ENCODE results near the gene C3orf49.
A peak's percentile ranks its signal among the peaks of the same experiment; 100 is the strongest.

The C3orf49 gene, protein sequence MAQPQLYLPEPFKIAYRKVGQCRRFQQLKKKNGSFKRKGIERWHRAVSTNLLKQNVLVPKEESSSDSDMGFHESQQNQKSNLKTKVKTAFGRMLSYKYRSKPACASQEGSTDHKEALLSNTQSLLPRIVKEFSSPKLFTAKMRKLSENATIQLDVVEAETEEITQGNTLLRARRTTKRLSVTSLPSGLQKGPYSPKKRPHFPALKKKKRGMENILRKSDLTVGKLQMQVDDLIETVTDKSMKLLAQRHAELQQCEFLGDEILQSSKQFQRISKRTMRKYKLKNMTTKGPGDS

GRCh38 chr3:63819151-63819398 lies at the start of gene C3orf49:
Gene C3orf49, plus strand, starts transcription at chr3:63819299. Its CDS starts 173 bp downstream, at chr3:63819472.
- no peak for DNase-seq

DNA sequence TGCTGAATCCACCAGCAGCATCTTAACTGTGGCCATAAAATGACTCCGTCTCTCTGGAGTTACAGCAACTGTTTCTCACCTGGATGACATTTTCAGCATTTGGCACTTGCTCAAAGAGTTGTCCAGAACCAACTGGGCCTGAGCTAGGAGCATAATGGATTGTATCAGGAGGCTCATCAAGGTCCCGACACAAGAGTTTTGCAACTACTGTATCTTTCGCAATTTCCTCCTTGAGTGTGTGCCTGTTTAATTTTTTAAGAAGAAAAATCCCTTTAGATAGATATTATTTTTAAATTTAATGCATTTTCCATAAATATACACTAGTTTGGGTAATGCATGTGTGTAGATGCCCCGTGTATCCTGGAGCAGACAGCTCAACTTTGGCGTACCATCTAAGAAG lies 44.3 kb upstream of the C3orf49 start:
- DNase-seq, result no peak

GRCh38 chr3:63779227-63779626 lies 39.9 kb upstream of the C3orf49 start:
- DNase-seq, result no peak

DNA sequence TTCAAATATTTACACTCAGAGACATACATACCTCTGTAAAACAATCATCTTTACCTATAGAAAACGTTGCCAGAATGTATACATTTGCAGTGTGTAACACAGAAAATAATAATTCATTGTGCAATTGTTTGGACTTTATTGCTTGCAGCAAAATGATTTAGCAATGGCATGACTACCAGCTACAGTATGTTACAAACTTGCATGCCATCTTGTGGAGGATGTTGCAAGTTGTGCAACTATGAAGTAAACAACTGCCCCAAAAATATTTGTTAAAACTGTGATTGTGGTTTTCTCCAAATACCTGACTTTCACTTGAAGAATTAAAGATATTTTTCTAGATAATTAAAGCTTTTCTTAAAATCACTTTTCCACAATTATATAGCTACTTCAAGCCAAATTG lies 27.1 kb upstream of the C3orf49 start:
- DNase-seq, result no peak

DNA sequence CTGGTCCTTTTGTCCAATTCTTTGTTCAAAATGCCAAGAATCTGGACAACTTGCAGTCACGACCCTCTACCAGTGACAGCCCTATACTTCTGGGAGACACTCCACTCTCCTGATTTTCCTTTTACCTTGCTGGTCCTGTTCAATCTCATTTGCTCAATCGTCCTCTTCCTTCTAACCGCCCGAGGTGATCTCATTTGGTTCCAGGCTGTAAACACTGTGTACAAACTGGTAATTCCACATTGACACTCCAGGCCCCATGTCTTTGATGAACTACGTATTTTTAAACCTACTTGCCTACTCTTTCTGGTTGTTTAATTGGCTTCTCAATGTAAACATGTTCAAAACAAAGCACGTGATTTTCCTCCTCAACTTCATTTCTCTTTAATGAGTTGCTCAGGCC lies 23.7 kb upstream of the C3orf49 start:
- DNase-seq, result no peak

- DNase-seq, result no peak
These were observed 20.6 kb upstream of the C3orf49 start for GRCh38 chr3:63798544-63798943.

- no peak for DNase-seq
These were observed 20.1 kb upstream of the C3orf49 start for GRCh38 chr3:63798949-63799348.

GRCh38 chr3:63800097-63800496 lies 19.0 kb upstream of the C3orf49 start:
- DNase-seq, result no peak

- DNase-seq, result no peak
These were observed 15.2 kb upstream of the C3orf49 start for GRCh38 chr3:63803911-63804310.

DNA sequence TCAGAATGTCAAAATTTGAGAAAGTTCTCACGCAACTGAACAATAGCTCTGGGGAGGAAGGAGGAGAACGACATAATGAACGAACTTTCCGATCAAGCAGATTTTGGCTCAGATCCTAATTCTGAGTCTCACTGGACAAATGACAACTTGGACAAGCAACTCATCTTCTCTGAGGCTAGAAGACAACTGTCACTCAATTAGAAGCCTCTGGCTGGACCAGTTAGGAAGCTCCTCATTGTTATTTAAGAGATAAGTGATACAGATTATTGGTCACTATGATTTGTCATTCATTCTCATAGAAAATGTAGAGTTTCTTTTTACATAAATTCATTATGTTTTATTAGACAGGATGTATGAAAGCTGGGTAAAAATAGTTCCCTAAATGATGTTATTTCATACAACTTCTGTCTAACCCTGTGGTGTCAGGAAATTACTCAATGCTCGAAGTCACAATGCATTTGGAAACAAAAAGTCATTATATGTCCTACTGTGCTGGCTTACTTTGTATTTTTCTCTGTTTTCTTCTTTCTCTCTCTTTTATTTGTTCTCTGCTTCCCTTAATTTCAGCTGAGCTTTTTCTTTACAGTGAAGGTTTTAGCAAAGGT lies 11.0 kb upstream of the C3orf49 start:
- no peak for DNase-seq

- no peak for DNase-seq
These were observed 10.5 kb upstream of the C3orf49 start for GRCh38 chr3:63808633-63809032.

DNA sequence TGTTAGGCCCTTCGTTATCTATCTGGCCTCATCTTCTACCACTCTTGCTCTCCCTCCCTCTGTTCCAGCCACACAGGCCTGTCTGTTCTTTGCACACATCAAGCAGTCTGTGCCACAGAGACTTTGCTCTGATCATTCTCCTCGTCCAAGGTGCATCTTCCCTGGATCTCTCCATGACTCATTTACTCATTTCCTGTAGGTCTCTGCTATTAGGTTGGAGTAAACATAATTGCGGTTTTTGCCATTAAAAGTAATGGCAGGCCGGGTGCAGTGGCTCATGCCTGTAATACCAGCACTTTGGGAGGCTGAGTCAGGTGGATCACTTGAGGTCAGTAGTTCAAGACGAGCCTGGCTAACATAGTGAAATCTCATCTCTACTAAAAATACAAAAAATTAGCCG lies 9.5 kb upstream of the C3orf49 start:
- no peak for DNase-seq

DNA sequence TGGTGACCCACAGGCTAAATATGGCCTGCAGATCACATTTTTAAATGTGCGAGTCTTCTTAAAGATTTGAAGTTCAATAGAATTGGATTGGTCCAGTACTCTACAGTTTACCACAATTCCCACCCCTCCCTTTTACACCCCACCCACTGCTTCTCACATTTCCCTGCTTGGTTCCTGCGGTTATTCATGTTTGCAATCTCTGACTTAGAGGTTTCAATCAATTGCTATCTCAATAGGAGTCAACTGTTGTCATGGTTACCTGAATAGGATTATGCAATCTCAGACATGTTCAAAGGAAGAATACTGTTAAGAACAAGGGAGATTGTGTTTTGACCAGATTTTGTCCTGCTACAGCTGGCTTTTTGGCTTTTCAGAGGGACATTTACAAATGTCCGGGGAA lies 4.9 kb upstream of the C3orf49 start:
- DNase-seq, result no peak

- no peak for DNase-seq
These were observed 1.9 kb upstream of the C3orf49 start for GRCh38 chr3:63817225-63817624.

DNA sequence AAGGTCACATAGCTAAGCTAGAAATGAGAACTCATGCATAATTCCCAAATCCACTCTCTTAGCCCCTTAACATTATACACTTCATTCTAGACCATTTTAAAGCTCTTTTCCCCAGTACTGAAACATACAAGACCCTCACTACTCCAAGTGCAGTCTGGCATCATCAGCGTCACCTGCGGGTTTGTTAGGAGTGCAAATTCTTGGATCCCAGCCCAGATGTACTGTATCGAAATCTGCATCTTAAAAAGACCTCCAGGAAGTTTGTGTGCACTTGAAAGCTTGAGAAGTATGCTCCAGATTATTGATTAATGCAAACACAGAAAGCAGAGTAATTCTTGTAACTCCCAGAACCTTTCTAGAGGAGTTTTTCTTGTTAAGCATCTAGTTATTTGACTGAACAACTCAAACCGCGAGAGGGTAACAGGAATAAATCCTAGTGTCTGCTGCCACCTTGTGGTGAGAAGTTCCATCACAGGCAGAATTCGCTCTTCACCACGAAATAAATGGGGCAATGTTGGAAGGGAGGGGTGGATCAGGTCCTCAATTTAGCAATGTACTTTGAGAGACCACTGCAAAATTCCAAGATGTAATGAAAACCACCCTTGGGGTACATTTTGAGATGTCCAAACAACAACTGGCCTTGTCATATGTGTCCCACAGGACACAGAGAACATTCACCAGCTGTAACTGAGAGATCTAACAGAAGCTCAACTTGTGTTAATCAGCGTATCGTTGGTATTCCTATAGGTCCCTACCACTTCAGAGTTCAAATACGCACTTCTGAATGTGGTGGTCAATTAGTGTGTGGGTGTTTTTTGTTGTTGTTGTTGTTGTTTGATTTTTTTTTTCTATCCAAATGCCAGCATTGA lies 583 bp upstream of the C3orf49 start:
- DNase-seq, result peak; percentile 48 to 57

- DNase-seq, result no peak
These were observed 5.2 kb downstream of the C3orf49 start for GRCh38 chr3:63824309-63824708.

DNA sequence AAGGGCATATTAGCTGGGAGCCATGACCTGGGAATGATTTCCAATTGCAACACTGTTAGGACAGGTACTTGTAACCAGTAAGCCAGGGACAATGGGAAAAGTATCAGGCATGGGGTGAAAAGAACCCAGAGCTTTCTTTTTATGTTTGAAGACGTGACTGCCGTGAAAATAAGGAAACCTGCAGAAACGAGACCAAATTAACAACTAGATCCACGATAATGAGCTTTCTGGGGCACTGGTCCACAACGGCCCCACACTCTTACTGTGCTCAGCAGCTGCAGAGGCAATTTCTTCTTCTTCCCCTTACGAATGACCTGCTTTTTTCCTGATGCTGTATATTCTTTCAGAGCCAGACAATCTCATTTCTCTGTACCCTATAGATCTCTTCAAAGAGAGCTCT lies 11.4 kb downstream of the C3orf49 start:
- DNase-seq, result no peak

GRCh38 chr3:63832395-63832794 lies 13.3 kb downstream of the C3orf49 start:
- no peak for DNase-seq

DNA sequence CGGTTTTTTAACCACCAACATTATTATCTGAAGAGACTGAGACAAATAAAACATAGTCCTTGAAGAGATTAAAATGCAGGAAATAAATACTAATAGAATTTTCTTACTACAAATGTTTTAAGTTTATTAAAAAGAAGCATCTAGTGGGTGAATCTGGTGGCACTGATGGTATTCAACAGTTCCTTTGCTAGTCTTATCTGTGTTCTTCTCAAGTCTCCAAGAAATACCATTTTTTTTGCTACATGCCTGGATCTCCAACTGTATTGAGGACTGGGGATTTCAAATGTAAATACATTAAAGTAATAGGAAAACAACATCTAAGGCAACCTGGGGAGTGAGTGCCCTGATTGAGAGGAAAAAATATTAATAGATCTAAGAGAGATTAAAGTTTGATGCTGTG lies 22.6 kb downstream of the C3orf49 start:
- no peak for DNase-seq

DNA sequence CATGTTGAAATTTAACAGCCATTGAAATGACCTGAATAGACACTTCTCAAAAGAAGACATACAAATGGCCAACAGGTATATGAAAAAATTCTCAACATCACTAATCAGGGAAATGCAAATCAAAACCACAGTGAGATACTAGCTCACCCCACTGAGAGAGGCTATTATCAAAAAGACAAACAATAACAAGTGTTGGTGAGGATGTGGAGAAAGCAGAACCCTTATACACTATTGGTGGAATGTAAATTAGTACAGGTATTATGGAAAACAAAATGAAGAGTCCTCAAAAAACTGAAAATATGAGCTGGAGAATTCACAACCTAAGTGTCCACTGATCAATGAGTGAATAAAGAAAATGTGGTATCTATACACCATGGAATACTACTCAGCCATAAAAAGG lies 23.0 kb downstream of the C3orf49 start:
- DNase-seq, result no peak

- no peak for DNase-seq
These were observed 26.1 kb downstream of the C3orf49 start for GRCh38 chr3:63845215-63845614.

DNA sequence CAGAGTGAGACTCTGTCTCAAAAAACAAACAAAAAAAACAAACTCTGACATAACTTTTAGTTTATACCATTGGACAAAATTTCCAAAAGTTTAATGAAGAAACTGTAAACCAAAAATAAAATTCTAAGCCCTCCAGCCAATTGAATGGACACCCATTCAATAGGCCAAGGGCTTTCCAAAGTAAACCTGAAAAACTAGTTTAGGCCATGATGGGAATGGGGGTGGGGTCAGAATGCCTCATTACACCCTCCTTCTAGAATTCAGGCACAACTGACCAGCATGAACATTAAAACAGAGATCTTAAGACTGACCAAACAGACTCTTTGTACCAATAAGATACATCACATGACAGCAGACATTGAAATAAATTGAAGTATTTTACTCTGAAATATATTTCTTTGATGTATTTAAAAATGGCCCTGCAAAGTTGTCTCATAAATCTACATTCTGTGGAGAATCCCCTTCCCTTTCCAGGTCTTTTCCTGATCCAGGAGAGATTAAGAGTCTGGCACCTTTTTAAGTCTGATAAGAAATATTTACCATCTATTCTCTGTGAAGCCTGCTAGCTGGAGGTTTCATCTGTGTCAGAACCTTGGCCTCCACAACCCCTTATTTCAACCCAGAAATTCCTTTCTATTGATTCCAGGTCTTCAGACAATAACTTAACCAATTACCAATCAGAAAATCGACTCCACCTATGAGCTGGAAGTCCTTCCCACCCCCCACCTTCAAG lies 28.8 kb downstream of the C3orf49 start:
- DNase-seq, result no peak

DNA sequence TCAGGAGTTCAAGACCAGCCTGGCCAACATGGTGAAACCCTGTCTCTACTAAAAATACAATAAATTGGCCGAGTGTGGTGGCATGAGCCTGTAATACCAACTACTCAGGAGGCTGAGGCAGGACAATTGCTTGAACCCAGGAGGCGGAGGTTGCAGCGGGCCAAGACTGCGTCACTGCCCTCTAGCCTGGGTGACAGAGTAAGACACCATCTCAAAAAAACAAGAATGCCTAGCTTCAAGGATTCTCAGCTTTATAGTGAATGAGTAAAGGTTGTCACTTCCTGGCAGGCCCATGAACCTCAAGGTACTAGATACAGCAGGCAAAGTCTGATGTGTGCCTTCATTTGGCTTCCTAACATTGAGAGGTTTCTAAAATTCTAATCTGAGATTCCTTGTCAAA lies 30.1 kb downstream of the C3orf49 start:
- no peak for DNase-seq

DNA sequence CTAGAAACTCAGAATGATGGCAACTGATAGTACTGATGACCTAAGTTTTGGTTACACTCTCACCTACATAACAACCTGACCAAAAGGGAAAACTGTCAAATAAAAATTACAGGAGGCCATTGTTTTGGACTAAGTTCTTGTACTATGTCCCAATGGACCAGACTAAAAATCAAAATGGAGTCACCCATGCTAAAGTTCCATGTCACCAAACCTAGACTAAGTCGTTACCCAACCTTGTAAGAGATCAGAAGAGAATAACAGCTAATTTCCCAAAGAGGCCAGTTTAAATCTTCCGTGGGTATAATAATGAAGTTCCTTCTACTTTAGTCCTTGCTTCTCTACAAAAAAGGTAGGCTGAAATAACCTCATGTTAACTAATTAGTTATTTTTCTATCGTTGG lies 32.2 kb downstream of the C3orf49 start:
- no peak for DNase-seq

All from activated CD4-positive, alpha-beta T cell treated with anti-CD3 and anti-CD28 coated beads, Interleukin-2, amount 50 U/mL, for 4 hours (primary cell).